Measurements from ENCODE around the gene OSBPL2.
A peak's percentile ranks its signal among the peaks of the same experiment; 100 is the strongest.

OSBPL2 gene

DNA sequence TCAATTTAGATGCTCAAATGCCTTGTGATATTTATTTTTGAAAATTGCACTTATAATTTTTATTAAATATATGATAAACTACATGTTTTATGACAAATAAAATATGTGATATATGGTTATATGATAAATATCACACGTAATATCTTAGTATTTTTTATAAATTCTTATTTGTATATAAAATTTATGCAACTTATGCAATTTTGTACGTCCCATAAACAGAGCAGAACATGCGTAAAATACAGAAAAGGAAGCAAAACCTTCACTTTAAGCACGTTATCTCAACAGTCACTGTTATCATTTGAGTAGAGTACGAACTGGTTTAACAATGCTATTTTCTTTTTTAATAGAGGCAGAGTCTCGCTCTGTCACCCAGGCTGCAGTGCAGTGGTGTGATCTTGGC lies 48.8 kb downstream of the OSBPL2 start:
- DNase-seq, result no peak

DNA sequence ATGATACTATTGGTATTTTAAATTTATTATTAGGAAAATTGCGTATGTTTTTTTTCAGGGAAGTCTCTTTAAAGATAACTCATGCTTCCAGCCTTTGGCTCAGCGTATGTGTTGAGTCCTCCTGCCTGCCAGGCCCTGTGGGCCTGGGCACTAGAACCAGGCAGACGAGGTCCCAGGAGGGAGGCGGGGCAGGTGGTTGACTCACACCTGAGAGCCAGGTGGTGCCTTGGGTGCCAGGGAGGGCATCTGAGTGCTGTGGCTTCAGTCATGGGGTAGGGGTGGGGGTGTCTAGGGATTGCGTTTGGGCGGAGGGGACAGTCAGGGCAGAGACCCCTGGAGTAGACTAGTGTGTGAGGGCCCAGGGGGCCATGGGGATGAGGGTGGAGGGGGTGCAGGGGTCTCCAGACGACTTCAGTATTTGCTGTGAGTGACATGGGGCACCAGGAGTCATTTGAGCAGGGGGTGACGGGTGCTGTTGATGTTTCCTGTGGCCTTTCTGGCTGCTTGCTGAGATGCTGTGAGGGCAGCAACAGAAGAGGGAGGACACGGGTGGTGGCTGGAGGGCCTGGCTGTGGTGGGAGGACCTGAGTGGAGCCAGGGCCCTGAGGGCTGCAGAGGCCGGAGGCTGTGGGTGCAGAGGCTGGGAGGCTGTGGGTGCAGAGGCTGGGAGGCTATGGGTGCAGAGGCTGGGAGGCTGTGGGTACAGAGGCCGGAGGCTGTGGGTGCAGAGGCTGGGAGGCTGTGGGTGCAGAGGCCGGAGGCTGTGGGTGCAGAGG lies 49.6 kb downstream of the OSBPL2 start:
- DNase-seq, result no peak

DNA sequence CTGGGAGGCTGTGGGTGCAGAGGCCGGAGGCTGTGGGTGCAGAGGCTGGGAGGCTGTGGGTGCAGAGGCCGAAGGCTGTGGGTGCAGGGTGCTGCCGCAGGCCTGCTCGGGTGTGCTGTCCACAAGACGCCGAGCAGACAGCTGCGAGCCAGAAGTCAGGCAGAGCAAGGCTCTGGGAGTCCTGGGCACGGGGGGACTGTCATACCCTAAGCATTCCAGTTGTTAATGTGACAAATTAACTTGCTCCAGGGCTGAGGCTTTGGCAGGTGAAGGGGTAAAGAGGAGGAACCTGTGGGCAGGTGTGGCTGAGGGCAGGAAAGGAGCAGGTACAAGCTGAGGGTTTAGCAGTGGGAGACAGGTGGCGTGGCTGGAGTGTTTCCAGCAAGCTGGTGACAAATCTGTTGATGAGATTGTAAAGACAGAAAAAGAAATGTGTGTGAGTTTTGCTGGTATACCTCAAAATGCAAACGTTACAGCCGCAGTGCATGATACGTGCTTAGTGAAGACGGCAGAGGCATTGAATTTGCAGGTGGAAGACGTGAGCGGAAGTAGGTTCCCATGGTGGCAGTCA lies 50.3 kb downstream of the OSBPL2 start:
- DNase-seq, result no peak

DNA sequence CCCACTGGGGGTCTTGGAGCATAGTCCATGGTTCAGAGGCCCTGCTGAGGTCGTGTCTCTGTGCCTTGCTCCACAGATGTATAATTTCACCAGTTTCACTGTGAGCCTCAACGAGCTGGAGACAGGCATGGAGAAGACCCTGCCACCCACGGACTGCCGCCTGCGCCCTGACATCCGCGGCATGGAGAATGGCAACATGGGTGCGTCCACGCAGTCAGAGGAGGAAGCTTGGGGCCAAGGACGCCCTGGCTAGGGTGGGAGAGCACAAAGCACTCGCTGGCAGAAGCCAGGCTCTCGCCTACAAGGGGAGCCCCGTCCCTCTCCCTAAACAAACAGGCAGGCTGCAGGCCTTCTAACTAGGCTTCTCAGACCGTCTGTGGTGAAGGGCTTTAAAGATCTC lies 50.8 kb downstream of the OSBPL2 start:
- no peak for DNase-seq

DNA sequence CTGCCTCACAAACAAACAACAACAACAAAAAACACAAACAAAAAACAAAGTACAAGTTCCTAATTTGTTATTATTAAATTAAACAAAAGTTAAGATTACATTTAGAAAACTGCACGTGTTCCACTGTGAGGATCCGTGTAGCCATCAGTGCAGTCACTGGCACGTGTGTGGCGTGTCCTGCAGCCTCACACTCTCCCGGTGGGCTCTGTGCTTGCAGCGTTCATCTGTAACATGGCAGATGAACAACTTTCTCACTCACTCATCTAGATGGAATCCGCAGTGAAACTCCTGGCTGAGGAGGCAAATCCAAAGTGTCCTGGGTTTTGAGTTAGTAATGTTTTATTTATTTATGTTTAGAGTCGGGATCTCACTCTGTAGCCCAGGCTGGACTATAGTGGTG lies 51.6 kb downstream of the OSBPL2 start:
- no peak for DNase-seq

DNA sequence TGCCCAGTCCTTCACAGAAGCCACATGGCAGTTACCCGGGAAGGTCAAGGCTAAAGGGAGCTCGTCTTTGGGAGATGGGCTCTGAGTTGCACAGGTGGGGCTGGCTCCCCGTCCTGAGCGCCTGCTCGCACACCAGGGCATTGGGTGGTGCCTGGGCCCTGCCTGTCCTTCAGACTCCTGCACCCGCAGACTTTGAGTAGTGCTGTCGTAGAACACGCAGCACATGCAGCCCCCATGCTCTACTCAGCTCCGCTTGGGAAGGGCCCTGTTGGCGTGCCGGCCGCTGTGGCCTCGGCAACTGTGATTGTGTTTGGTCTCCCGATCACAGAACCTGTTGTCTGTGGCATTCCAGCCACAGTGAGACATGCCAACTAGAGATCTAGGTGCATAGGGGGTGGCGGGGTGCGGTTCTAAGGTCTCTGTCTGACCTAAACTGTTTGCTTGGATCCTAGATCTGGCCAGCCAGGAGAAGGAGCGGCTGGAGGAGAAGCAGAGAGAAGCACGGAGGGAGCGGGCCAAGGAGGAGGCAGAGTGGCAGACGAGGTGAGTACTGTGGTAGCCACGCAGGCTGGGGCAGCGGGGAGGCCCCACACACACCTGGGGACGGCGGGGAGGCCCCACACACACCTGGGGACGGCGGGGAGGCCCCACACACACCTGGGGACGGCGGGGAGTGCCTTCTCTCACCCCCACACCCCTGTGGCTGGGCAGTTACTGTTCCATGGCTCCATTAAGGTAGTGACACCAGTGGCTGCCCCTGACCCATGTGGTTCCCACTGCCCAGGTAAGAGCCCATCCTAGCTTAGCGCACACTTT lies 53.1 kb downstream of the OSBPL2 start:
- no peak for DNase-seq

DNA sequence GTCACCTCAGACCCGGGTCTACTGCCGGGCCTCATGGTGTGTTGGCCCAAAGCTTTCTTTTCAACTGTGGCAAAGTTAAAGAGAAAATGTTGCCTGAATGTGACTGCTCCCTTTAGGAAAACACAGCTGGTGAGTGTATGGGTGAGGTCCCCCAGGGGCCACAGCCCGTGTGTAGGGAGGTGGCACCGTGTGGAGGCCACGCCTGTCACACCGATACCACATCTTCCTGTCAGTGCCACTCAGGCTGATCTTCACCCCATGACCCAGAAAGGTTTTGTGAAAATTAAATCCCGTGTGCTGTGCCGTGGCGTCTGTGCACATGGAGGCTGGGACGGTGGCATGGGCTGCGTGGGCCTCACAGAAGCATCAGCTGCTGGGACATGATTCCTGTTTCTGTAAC lies 53.8 kb downstream of the OSBPL2 start:
- DNase-seq, result peak; percentile 19

DNA sequence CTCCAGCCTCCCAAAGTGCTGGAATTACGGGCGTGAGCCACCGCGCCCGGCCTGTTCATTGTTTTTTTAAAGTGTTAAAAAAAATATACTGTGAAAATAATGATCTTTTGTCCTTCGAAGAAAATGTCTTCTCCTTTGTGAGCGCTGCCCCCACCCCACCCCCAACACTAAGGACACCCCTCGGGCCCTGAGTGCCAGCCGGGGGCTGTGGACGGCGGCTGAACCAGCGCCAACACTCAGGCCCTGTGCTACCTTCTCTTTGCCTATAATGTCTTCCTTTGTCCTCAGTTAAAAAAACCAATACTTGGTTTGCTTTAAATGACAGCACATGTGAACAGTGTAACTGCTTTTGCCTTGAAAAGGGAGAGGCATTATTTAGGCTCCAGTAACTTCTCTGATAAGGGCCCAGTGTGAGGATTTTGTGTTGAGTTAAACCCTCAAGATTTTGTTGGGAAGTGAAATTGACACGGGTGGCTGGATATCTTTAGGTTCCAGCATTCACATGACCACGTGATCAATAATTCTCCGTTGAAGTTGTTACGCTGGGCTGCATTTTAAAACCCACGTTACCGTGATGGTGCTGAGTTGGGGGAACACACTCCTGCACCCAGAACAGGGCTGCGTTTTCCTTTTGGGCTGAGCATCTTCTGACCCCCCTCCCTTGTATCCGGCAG lies 54.9 kb downstream of the OSBPL2 start:
- DNase-seq, result no peak

DNA sequence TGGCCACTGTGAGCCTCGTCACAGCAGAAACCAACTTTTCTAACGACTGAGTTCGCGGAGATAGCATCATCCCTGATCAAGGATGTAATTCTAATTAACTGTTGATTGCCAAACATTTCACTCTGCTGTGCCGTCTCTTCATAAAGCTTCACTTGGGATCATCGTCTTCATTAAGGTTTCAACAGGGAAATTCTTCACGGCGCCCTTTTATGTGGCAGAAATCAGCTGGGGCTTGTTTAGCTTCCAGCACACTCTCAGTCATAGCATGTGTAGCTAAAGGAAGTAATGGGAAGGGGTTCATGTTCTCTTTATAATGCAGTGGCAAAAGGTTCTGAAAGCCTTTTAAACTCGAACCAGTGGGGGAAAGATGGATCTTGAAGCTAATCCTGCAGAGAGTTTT lies 55.6 kb downstream of the OSBPL2 start:
- DNase-seq, result no peak

DNA sequence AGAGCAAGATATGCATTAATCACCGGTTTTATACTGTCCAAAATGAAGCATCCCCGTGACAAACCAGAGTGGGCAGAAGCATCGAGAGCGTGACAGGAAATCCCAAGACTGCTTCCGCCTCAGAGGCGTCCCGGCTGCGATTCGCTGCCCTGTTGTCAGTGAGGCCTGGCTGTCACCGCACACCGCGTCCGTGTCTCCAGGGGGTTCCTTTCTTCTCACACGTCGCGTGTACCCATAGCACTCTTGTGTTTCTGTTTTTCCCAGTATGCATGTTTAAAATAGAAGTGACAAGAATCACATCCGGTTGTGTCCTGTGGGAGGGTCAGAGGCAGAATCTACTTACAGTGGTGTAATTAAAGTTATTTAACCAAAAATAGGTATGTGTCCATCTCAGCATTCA lies 56.2 kb downstream of the OSBPL2 start:
- no peak for DNase-seq

DNA sequence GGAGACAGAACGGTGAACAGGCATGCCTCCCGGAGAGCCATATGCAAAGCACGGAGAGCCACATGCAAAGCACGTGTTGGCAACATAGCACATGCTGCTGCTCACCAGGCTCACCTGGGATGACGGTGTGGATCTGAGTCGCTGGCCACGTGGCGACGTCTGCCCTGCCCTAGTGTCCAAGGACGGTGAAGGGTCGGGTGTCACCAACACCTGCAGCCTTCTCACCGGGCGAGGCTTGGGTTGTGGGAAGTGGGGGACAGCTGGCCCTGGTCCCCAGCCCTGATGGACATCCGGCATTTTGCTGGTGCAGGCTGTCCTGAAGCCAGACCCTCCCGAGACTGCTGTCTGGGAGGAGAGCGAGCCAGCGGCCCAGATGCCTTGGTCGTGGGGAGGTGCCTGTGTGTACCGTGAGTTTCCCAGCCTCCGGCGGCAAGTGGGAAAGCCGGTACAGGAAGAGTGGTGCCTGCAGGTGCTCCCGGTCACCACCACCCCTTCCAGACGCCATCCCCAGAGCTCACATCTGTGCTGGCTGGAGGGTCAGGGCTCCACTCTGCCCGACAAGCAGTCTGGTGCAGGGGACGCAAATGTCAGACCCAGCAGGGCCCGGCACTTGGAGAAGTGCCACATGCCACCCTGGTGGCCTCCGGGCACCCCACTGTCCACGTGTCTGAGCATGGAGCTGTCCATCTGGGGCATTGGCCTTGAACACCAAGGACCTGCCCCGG lies 58.6 kb downstream of the OSBPL2 start:
- no peak for DNase-seq

DNA sequence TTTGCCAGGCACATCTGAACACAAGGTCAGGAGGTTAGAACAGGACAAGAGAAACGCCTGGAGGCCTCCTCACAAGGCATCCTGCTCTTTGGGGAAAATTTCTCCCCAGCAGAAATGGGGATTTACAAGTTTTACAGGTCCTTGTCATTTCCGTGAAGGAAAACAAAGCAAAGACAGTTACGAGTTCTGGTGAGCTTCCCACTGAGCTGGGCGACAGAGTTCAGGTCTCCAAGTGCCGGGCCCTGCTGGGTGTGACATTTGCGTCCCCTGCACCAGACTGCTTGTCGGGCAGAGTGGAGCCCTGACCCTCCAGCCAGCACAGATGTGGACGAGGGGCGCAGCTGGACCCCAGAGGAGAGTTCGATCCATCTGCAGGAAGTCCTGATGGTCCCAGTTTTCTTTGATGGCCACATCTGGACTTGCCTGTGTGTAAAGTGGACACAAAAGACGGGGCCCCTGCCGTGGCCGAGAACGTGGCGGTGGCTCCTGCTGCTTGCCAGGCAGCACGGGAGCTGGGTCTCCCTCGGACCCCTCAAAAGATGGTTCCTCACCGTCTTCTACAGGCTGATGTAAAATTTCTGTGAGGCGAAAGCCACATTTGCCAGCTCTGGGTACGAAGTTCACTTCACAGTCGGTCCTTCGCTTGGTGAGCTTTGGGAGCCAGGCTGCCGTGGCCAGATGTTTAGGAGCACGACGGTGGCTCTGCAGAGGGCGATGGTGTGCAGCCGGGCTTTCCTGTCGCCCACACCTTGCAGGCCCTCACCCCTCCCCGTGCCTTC lies 59.3 kb downstream of the OSBPL2 start:
- no peak for DNase-seq

DNA sequence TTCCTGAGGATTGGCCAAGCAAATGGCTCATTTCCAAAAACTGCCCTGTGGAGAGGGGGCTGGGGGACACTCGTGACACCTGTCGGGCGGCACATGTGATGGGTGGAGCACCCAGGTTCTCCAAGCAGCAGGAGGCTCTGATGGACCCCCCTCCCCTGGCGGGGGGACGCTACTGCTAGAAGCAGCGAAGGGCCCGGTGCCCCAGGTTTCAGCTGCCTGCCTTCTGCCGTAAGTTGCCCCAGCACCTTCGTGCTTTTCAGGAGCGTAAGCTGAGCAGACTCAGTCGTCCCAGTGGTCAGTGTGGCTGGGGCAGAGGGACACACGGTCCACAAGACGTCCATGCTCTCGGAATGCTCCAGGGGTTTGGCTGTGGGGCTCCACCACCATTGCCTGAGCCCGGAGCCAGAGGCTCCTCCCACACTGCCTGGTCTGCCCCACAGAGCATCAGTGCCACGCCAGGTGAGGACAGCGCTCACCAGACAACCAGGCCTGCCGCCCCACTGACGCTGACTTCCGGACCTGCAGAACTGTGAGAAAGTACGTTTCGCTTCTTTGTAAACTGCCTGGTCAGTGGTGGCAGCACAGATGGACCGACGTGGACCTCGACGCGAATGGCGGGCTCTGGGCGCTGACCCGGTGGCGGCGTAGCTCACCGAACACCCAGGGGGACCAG lies 60.4 kb downstream of the OSBPL2 start:
- DNase-seq, result no peak

DNA sequence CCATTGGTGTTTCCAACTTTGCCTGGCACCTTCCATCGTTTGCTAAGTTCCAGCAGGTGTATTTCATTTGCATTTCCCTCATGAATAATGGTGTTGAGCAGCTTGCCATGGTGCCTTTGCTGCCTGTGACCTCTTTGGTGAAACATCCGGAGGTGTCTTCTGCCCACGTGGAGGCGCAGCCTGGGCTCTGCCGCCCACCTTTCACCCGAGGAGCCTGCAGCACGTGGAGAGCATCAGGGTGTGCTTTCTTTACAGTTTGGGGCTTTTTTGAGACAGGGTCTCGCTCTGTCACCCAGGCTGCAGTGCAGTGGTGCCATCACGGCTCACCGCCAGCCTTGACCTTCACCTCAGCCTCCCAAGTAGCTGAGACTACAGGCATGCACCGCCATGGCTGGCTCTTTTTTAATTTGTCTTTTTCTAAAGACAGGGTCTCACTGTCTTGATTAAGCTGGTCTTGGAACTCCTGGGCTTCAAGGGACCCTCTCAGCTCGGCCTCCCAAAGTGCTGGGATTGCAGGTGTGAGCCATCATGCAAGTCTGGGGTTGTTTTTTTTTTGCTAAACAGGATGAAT lies 61.4 kb downstream of the OSBPL2 start:
- DNase-seq, result no peak

DNA sequence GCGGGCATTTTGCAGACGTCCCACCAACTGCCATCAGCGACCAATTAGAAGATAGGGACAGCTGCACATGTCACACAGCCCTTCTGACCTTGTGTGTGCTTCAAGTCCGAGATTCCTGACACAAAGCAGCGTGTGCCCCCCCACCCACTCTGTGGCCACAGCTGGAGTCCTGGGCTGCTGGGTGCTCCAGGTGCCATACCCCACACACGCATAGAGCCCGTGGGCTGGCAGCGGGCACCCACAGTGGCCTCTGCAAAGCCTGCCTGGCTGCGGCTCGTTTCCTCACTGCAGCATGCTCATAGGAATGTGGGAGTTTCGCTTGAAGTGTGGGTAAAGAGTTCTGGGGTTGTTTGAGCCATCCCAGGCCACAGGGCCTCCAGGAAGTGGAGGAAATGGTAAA lies 62.0 kb downstream of the OSBPL2 start:
- DNase-seq, result no peak

DNA sequence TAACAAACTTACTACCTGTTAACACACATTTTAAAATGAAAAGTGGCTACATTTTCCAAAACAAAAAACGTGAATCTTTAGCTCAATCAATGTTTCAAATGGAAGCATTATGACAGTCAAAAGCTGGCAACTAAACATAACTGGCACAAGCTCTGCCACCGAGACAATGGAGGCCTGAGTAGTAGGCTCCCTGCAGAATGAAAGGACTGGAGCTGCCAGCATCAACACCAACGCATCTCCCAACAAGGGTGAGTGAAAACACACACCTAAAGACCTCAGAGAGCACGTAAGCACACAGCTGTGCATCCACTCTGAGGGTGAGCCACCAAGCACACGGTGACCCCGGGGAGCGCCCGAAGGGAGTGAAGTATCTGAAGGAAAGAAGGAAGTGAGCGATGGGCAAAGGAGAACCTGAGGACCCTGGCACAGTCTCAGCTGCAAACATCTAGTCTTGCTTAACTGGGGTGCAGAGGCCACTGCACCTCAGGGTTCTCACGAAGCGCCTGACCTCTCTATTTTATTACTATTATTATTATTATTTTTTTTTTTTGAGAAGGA lies 62.9 kb downstream of the OSBPL2 start:
- no peak for DNase-seq

DNA sequence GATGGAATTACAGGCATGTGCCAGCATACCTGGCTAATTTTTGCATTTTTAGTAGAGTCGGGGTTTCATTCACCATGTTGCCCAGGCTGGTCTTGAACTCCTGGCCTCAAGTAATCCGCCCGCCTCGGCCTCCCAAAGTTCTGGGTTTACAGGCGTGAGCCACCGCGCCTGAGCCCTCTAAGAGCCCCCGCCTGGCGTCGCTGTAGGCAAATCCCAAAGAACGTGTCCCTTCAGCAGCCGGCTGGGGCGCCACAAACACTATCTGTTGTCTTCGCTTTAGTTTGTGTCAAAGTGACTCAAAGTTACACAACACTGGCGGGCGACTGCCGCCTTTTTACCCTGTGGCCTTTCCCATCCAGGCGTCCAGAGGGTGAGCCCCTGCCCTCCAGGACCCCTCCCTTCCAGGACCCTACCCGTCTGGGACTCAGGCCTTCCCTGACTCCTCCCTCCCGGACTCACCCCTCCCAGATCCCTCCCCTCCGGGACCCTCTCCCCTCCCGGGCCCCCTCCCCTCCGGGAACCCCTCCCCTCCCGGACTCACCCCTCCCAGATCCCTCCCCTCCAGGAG lies 63.5 kb downstream of the OSBPL2 start:
- peak; percentile 82 for DNase-seq

DNA sequence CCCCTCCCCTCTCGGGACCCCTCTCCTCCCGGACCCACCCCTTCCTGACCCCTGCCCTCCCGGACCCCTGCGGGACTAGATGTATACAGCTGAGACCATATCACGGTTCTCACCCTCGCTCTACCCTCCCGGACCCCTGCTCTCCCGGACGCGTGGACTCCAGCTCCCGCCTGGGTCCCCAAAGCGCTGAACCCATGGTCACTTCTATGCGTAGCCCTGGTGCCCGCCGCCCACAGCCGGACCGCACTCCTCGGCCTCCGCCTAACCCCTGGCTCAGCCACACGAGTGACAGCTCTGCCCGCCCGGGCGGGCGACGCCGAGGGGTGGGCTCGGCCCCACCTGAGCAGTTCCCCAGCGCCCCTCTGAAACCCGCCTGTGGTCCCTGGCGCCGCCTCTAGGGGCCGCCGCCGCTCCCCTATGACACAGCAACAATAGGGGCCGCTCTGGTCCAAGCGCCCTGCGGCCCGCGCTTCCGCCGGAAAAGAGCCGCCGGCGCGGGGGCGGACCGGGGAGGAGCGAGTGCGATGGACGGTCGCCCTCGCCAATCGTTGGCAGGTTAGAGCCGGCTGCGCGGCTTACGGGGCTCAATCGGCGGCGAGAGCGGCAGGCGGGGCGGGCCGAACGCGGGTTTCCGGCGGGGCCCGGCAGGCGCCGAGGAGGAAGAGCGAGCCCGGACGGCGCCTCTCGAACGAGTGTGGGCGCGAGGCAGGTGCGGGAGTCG lies 64.2 kb downstream of the OSBPL2 start, which contains the start of gene ADRM1:
TSS of gene ADRM1 (plus strand) at position 657 of the 721 bp plus-strand sequence. CDS start 572 bp downstream, outside the sequence.
- peak; percentile 97 for DNase-seq

DNA sequence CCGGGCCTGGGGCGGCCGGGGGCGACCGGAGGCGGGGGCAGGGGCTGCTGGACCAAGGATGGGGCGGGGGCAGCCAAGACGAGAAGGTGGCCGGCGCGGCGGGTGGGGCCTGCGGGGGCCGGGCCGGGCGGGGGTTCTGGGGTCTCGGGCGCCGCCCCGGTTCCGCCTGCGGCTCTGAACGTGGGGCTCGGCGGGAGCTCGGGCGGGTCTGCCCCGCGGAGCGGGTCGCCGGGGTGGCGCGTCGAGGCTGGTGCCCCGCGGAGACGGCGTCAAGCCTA lies 64.7 kb downstream of the OSBPL2 start:
- DNase-seq, result no peak

Measured in central memory CD4-positive, alpha-beta T cell (primary cell).